ENCODE results near the gene DENND4A.
"Not testable (repeated sequence)": the region's sequence is repeated elsewhere in the genome, so short reads cannot be mapped to it uniquely, and the experiment has no call there.

DENND4A gene

GRCh38 chr15:65812916-65813315 lies 20.8 kb upstream of the DENND4A start:
- no peak overlapping the region for H2AK5ac ChIP-seq (ENCODE audit: low read depth, low read length)
- H2AFZ ChIP-seq (ENCODE audit: low read length): no peak overlapping the region
- no peak overlapping the region for H2BK15ac ChIP-seq (ENCODE audit: low read length)
- no peaks in the 10 kb centered on the region for H3K36me3 ChIP-seq (replicated peaks in 1 of 2; ENCODE audit: control insufficient read depth in 2 of 2, insufficient read depth in 2 of 2, low read length in 2 of 2)
- H4K8ac ChIP-seq (ENCODE audit: low read depth, low read length): no peak overlapping the region
- H3K23ac ChIP-seq (ENCODE audit: low read depth, low read length, poor library complexity): no peak overlapping the region
- no peak overlapping the region for H3K27ac ChIP-seq (replicated peaks; ENCODE audit: low read length)
- no peaks in the 10 kb centered on the region for H3K27me3 ChIP-seq (ENCODE audit: control insufficient read depth in 3 of 3, insufficient read depth in 3 of 3, low read depth in 1 of 3, low read length in 3 of 3)
- no peak overlapping the region for H4K91ac ChIP-seq (ENCODE audit: low read depth, low read length, poor library complexity)
- H3K18ac ChIP-seq (ENCODE audit: low read length): no peak overlapping the region
- no peak overlapping the region for H2BK5ac ChIP-seq (ENCODE audit: low read length)
- no CpG with 5 or more reads among the region's 1 CpG for WGBS, 2 donors (ENCODE audit: extremely low coverage in 2 of 2, insufficient read length in 2 of 2, insufficient replicate concordance in 1 of 2)
- H3K4ac ChIP-seq (ENCODE audit: low read length): no peak overlapping the region
- H3K79me1 ChIP-seq (ENCODE audit: low read depth, low read length): peaks cover 2% of the 10 kb centered on the region
- no peak for DNase-seq (ENCODE audit: low spot score)
- no peaks in the 10 kb centered on the region for H3K4me1 ChIP-seq (ENCODE audit: control insufficient read depth in 2 of 2, insufficient read depth in 1 of 2, low read depth in 1 of 2, low read length in 2 of 2)
- H2BK12ac ChIP-seq (ENCODE audit: low read length): no peak overlapping the region
- no peaks in the 10 kb centered on the region for H3K9me3 ChIP-seq (replicated peaks in 1 of 2; ENCODE audit: control insufficient read depth in 2 of 2, insufficient read depth in 1 of 2, low read depth in 1 of 2, low read length in 2 of 2)
- H3K9ac ChIP-seq (ENCODE audit: low read depth, low read length, poor library complexity): no peak overlapping the region
- H3K4me2 ChIP-seq (ENCODE audit: insufficient read depth, low read length, poor library complexity, severe bottlenecking): no peak overlapping the region
- H2BK120ac ChIP-seq (ENCODE audit: low read depth, low read length): no peak overlapping the region
- H3K14ac ChIP-seq (ENCODE audit: low read length): no peak overlapping the region
- no peak overlapping the region for H3K4me3 ChIP-seq (ENCODE audit: low read length in 2 of 2)

GRCh38 chr15:65812467-65812866 lies 20.4 kb upstream of the DENND4A start:
- H2BK5ac ChIP-seq (ENCODE audit: low read length): no peak overlapping the region
- no peak overlapping the region for H4K8ac ChIP-seq (ENCODE audit: low read depth, low read length)
- H3K36me3 ChIP-seq (replicated peaks in 1 of 2; ENCODE audit: control insufficient read depth in 2 of 2, insufficient read depth in 2 of 2, low read length in 2 of 2): no peaks in the 10 kb centered on the region
- no peak overlapping the region for H3K14ac ChIP-seq (ENCODE audit: low read length)
- WGBS, 2 donors (ENCODE audit: extremely low coverage in 2 of 2, insufficient read length in 2 of 2, insufficient replicate concordance in 1 of 2): no CpG with 5 or more reads among the region's 3 CpGs
- H2AFZ ChIP-seq (ENCODE audit: low read length): no peak overlapping the region
- H3K9ac ChIP-seq (ENCODE audit: low read depth, low read length, poor library complexity): no peak overlapping the region
- no peaks in the 10 kb centered on the region for H3K4me1 ChIP-seq (ENCODE audit: control insufficient read depth in 2 of 2, insufficient read depth in 1 of 2, low read depth in 1 of 2, low read length in 2 of 2)
- H3K18ac ChIP-seq (ENCODE audit: low read length): no peak overlapping the region
- no peaks in the 10 kb centered on the region for H3K27me3 ChIP-seq (ENCODE audit: control insufficient read depth in 3 of 3, insufficient read depth in 3 of 3, low read depth in 1 of 3, low read length in 3 of 3)
- H3K4me3 ChIP-seq (ENCODE audit: low read length in 2 of 2): no peak overlapping the region
- no peaks in the 10 kb centered on the region for H3K9me3 ChIP-seq (replicated peaks in 1 of 2; ENCODE audit: control insufficient read depth in 2 of 2, insufficient read depth in 1 of 2, low read depth in 1 of 2, low read length in 2 of 2)
- H2BK120ac ChIP-seq (ENCODE audit: low read depth, low read length): no peak overlapping the region
- H3K79me1 ChIP-seq (ENCODE audit: low read depth, low read length): peaks cover 2% of the 10 kb centered on the region
- H3K23ac ChIP-seq (ENCODE audit: low read depth, low read length, poor library complexity): no peak overlapping the region
- no peak overlapping the region for H3K4ac ChIP-seq (ENCODE audit: low read length)
- H2BK12ac ChIP-seq (ENCODE audit: low read length): no peak overlapping the region
- H4K91ac ChIP-seq (ENCODE audit: low read depth, low read length, poor library complexity): no peak overlapping the region
- DNase-seq (ENCODE audit: low spot score): no peak
- no peak overlapping the region for H2AK5ac ChIP-seq (ENCODE audit: low read depth, low read length)
- H3K27ac ChIP-seq (replicated peaks; ENCODE audit: low read length): no peak overlapping the region
- H2BK15ac ChIP-seq (ENCODE audit: low read length): no peak overlapping the region
- no peak overlapping the region for H3K4me2 ChIP-seq (ENCODE audit: insufficient read depth, low read length, poor library complexity, severe bottlenecking)

GRCh38 chr15:65811835-65812234 lies 19.7 kb upstream of the DENND4A start:
- Histone ChIP-seq H3K27me3 (ENCODE audit: control insufficient read depth in 3 of 3, insufficient read depth in 3 of 3, low read depth in 1 of 3, low read length in 3 of 3) (no peaks in the 10 kb centered on the region), H3K9ac (ENCODE audit: low read depth, low read length, poor library complexity) (no peak overlapping the region), H3K4me3 (ENCODE audit: low read length in 2 of 2) (no peak overlapping the region), H3K18ac (ENCODE audit: low read length) (no peak overlapping the region), H2BK12ac (ENCODE audit: low read length) (no peak overlapping the region), H2BK5ac (ENCODE audit: low read length) (no peak overlapping the region), H3K79me1 (ENCODE audit: low read depth, low read length) (peaks cover 2% of the 10 kb centered on the region), H3K36me3 (replicated peaks in 1 of 2; ENCODE audit: control insufficient read depth in 2 of 2, insufficient read depth in 2 of 2, low read length in 2 of 2) (no peaks in the 10 kb centered on the region), H2BK120ac (ENCODE audit: low read depth, low read length) (no peak overlapping the region), H3K4ac (ENCODE audit: low read length) (no peak overlapping the region), H2AFZ (ENCODE audit: low read length) (no peak overlapping the region), H2BK15ac (ENCODE audit: low read length) (no peak overlapping the region), H2AK5ac (ENCODE audit: low read depth, low read length) (no peak overlapping the region), H4K91ac (ENCODE audit: low read depth, low read length, poor library complexity) (no peak overlapping the region), H3K27ac (replicated peaks; ENCODE audit: low read length) (no peak overlapping the region), H3K23ac (ENCODE audit: low read depth, low read length, poor library complexity) (no peak overlapping the region), H3K4me1 (ENCODE audit: control insufficient read depth in 2 of 2, insufficient read depth in 1 of 2, low read depth in 1 of 2, low read length in 2 of 2) (no peaks in the 10 kb centered on the region), H3K9me3 (replicated peaks in 1 of 2; ENCODE audit: control insufficient read depth in 2 of 2, insufficient read depth in 1 of 2, low read depth in 1 of 2, low read length in 2 of 2) (no peaks in the 10 kb centered on the region), H3K14ac (ENCODE audit: low read length) (no peak overlapping the region), H4K8ac (ENCODE audit: low read depth, low read length) (no peak overlapping the region), H3K4me2 (ENCODE audit: insufficient read depth, low read length, poor library complexity, severe bottlenecking) (no peak overlapping the region)
- DNase-seq (ENCODE audit: low spot score): no peak
- no CpG with 5 or more reads among the region's 3 CpGs for WGBS, 2 donors (ENCODE audit: extremely low coverage in 2 of 2, insufficient read length in 2 of 2, insufficient replicate concordance in 1 of 2)

- H2BK12ac ChIP-seq (ENCODE audit: low read length): not testable (repeated sequence)
Measured at GRCh38 chr15:65811011-65811733, 19.1 kb upstream of the DENND4A start.

More at GRCh38 chr15:65811011-65811733, 19.1 kb upstream of the DENND4A start:
- not testable (repeated sequence) for H3K27me3 ChIP-seq (ENCODE audit: control insufficient read depth in 3 of 3, insufficient read depth in 3 of 3, low read depth in 1 of 3, low read length in 3 of 3); H3K4me2 ChIP-seq (ENCODE audit: insufficient read depth, low read length, poor library complexity, severe bottlenecking); H2AFZ ChIP-seq (ENCODE audit: low read length); H3K4ac ChIP-seq (ENCODE audit: low read length); H3K9me3 ChIP-seq (replicated peaks in 1 of 2; ENCODE audit: control insufficient read depth in 2 of 2, insufficient read depth in 1 of 2, low read depth in 1 of 2, low read length in 2 of 2); H4K8ac ChIP-seq (ENCODE audit: low read depth, low read length); H3K79me1 ChIP-seq (ENCODE audit: low read depth, low read length); H3K23ac ChIP-seq (ENCODE audit: low read depth, low read length, poor library complexity); H2AK5ac ChIP-seq (ENCODE audit: low read depth, low read length); H3K36me3 ChIP-seq (replicated peaks in 1 of 2; ENCODE audit: control insufficient read depth in 2 of 2, insufficient read depth in 2 of 2, low read length in 2 of 2); H4K91ac ChIP-seq (ENCODE audit: low read depth, low read length, poor library complexity); H3K27ac ChIP-seq (replicated peaks; ENCODE audit: low read length); H2BK120ac ChIP-seq (ENCODE audit: low read depth, low read length); H3K14ac ChIP-seq (ENCODE audit: low read length); H3K18ac ChIP-seq (ENCODE audit: low read length); H3K4me3 ChIP-seq (ENCODE audit: low read length in 2 of 2); H2BK5ac ChIP-seq (ENCODE audit: low read length); H2BK15ac ChIP-seq (ENCODE audit: low read length); H3K4me1 ChIP-seq (ENCODE audit: control insufficient read depth in 2 of 2, insufficient read depth in 1 of 2, low read depth in 1 of 2, low read length in 2 of 2); H3K9ac ChIP-seq (ENCODE audit: low read depth, low read length, poor library complexity); DNase-seq (ENCODE audit: low spot score)
- WGBS, 2 donors (ENCODE audit: extremely low coverage in 2 of 2, insufficient read length in 2 of 2, insufficient replicate concordance in 1 of 2): no CpG with 5 or more reads among the region's 4 CpGs
